Measurements from ENCODE around the gene MAD1L1. TPM values are rescaled to one million over a fixed set of nuclear protein-coding genes. Genes with fewer than 3 reads are reported as not detected.
A peak's percentile ranks its signal among the peaks of the same experiment; 100 is the strongest.

MAD1L1 gene
- total and polyA plus RNA-seq, 11 donors: 11.1 to 29.7 (median 20.9) TPM

- DNase-seq (peak; percentile 32 to 67 (median 50)), ATAC-seq (peak; percentile 41 to 85 (median 58))
- intact Hi-C loops (cut with DNase I): no loop called here
- Histone ChIP-seq H3K4me3 (no peak overlapping the region), H3K27ac (peak overlapping the region in 2 of 12 donors; percentile 36 to 39), H3K9me3 (no peaks in the 10 kb centered on the region), H3K27me3 (no peaks in the 10 kb centered on the region), H3K4me1 (peaks cover 0 to 25% (median 6%) of the 10 kb centered on the region in 12 donors), H3K36me3 (no peaks in the 10 kb centered on the region)
- no peak for TF ChIP-seq POLR2A (IDR thresholded peaks at IDR 0.05)
- TF ChIP-seq, protein P1, sequence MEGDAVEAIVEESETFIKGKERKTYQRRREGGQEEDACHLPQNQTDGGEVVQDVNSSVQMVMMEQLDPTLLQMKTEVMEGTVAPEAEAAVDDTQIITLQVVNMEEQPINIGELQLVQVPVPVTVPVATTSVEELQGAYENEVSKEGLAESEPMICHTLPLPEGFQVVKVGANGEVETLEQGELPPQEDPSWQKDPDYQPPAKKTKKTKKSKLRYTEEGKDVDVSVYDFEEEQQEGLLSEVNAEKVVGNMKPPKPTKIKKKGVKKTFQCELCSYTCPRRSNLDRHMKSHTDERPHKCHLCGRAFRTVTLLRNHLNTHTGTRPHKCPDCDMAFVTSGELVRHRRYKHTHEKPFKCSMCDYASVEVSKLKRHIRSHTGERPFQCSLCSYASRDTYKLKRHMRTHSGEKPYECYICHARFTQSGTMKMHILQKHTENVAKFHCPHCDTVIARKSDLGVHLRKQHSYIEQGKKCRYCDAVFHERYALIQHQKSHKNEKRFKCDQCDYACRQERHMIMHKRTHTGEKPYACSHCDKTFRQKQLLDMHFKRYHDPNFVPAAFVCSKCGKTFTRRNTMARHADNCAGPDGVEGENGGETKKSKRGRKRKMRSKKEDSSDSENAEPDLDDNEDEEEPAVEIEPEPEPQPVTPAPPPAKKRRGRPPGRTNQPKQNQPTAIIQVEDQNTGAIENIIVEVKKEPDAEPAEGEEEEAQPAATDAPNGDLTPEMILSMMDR (IDR thresholded peaks at IDR 0.05): no peak
- WGBS, 4 donors: 69 to 75% (median 75%) methylated on average over 24 of the region's 24 CpGs
Measured at GRCh38 chr7:1990001-1990670, 242.6 kb downstream of the MAD1L1 start.

DNA sequence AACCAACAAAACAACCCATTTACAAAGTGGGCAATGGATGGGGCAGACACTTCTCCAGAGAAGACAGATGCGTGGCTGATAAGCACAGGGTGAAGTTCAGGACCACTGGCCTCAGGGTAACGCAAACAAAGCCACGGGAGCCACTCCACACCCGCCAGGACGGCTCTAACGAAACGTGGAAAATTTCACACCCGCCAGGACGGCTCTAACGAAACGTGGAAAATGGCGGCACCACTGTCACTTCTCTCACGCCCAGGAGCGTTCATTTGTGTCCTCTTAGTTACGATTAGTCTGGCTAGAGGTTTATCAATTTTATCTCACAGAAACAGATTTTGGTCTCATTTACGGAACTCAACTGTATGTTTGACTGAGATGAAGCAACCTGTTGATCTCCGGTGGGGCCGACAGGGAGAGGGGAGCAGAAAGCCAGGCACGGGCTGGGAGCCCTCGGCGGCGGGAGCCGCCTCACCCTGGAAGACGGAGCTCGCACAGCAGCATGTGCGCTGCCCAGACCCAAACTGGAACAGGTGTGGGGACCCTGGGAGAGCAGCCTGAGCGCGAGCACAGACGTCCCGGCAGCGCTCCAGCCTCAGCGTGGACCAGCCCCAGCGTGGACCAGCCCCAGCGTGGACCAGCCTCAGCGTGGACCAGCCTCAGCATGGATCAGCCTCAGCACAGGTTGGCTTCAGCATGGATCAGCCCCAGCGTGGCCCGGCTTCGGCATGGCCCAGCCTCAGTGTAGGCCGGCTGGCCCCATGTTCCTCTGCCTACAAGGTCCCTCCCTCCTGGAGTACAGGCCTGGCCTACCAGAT, 243.5 kb downstream of the MAD1L1 start:
- no peak overlapping the region for H3K4me3 ChIP-seq
- TF ChIP-seq, protein P1 (IDR thresholded peaks at IDR 0.05): no peak
- no peak for TF ChIP-seq POLR2A (IDR thresholded peaks at IDR 0.05)
- 96 to 97% (median 96%) methylated on average over 35 to 39 of the region's 39 CpGs for WGBS, 4 donors
- H3K27me3 ChIP-seq: no peaks in the 10 kb centered on the region
- H3K4me1 ChIP-seq: peaks cover 0 to 25% (median 6%) of the 10 kb centered on the region in 12 donors
- ATAC-seq (no peak), DNase-seq (peak in 1 of 5 donors; percentile 57)
- H3K36me3 ChIP-seq: no peaks in the 10 kb centered on the region
- intact Hi-C loops (cut with DNase I): no loop called here
- H3K9me3 ChIP-seq: no peaks in the 10 kb centered on the region
- H3K27ac ChIP-seq: peak overlapping the region in 1 of 12 donors; percentile 36

DNA sequence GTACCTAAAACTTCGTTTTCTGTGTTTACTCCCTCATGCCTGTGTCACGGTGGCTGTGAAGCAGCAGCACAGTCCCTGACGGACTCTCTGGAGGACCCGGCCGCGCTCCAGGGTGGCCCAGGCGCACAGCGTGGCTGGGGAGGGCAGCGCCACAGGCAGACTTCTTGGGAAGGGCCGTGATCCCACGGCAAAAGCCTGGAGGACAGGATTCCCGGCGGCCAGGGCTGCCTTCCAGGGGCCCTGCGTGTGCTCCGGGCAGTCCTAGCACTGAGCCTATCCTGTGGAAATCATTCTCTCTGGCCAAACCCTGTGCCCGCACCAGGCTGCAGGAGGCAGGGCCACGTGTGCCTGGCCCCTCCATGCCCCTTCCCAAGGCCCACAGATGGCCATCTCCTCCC, 244.2 kb downstream of the MAD1L1 start:
- ATAC-seq (no peak), DNase-seq (peak in 1 of 5 donors; percentile 33)
- no peak for TF ChIP-seq POLR2A (IDR thresholded peaks at IDR 0.05)
- TF ChIP-seq, protein P1 (IDR thresholded peaks at IDR 0.05): no peak
- no peak overlapping the region for H3K27ac ChIP-seq
- no peaks in the 10 kb centered on the region for H3K9me3 ChIP-seq
- H3K4me1 ChIP-seq: peaks cover 0 to 22% (median 5%) of the 10 kb centered on the region in 12 donors
- H3K27me3 ChIP-seq: no peaks in the 10 kb centered on the region
- H3K4me3 ChIP-seq: no peak overlapping the region
- WGBS, 4 donors: 89 to 97% (median 95%) methylated on average over 5 to 17 of the region's 17 CpGs
- intact Hi-C loops (cut with DNase I): no loop called here
- no peaks in the 10 kb centered on the region for H3K36me3 ChIP-seq
